ENCODE results near the gene ZCCHC8.
"Not testable (repeated sequence)": the region's sequence is repeated elsewhere in the genome, so short reads cannot be mapped to it uniquely, and the experiment has no call there.

Gene ZCCHC8

DNA sequence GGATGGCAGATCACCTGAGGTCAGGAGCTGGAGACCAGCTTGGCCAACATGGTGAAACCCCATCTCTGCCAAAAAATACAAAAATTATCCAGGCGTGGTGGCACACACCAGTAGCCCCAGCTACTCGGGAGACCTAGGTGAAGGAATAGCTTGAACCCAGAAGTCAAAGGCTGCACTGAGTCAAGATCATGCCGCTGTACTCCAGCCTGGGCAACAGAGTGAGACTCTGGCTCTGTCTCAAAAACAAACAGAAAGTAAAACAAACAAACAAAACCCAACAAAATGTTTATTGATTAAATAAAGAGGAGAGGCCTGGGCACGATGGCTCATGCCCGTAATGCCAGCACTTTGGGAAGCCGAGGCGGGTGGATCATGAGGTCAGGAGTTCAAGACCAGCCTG, 5.5 kb downstream of the ZCCHC8 start:
- H3K9me3 ChIP-seq (ENCODE audit: control insufficient read depth, low read length) = no peaks in the 10 kb centered on the region
- no peaks in the 10 kb centered on the region for H3K4me1 ChIP-seq (ENCODE audit: control insufficient read depth, insufficient read depth, low read length)
- peaks cover 22% of the 10 kb centered on the region for H3K36me3 ChIP-seq (ENCODE audit: control insufficient read depth, insufficient read depth, low read length)
- no peak overlapping the region for H3K27ac ChIP-seq (ENCODE audit: insufficient read depth, low read depth, low read length, poor library complexity, severe bottlenecking)
- no peaks in the 10 kb centered on the region for H3K27me3 ChIP-seq (ENCODE audit: control insufficient read depth, insufficient read depth, low read length, poor library complexity, severe bottlenecking)
- no peak overlapping the region for H3K4me3 ChIP-seq (ENCODE audit: insufficient read depth, low read depth, low read length)
- WGBS, 2 experiments = 94 to 96% methylated on average over 7 of the region's 7 CpGs

DNA sequence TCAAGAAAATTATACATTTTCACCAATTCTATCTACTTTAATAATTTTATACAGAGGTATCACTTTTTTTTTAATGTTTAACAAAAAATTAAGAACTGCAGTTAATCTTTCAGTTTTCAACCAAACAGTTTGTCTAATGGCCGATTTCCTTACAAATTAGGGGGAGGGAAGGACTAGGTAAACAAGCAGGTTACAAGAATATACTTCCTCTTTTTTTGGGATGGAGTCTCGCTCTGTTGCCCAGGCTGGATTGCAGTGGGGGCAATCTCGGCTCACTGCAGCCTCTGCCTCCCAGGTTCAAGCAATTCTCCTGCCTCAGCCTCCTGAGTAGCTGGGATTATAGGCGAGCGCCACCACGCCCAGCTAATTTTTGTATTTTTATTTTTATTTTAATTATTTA, 7.5 kb downstream of the ZCCHC8 start:
- not testable (repeated sequence) for H3K27me3 ChIP-seq (ENCODE audit: control insufficient read depth, insufficient read depth, low read length, poor library complexity, severe bottlenecking); H3K4me1 ChIP-seq (ENCODE audit: control insufficient read depth, insufficient read depth, low read length); H3K9me3 ChIP-seq (ENCODE audit: control insufficient read depth, low read length); H3K4me3 ChIP-seq (ENCODE audit: insufficient read depth, low read depth, low read length); H3K27ac ChIP-seq (ENCODE audit: insufficient read depth, low read depth, low read length, poor library complexity, severe bottlenecking)
- H3K36me3 ChIP-seq (ENCODE audit: control insufficient read depth, insufficient read depth, low read length) = peaks cover 35% of the 10 kb centered on the region
- 92 to 98% methylated on average over 3 of the region's 6 CpGs for WGBS, 2 experiments

DNA sequence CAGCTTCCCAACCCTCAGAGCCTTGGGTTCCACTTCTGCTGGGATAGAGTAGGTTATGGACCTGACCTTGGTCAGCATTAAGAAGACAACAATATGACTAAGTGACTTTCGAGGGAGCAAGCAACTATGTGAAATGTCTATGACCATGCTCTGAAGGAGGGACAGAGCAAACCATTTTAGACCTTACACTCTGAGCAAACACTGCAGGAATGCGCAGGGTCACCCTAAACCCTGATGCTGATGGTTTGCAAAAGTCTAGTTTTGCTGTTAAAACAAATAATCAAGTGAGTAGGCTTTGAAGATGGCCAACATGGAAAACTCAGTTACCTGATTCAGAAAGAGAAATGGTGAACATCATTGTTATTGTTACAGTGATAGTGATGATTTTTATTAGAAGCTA, 8.7 kb downstream of the ZCCHC8 start:
- H3K36me3 ChIP-seq (ENCODE audit: control insufficient read depth, insufficient read depth, low read length) = peaks cover 38% of the 10 kb centered on the region
- H3K4me1 ChIP-seq (ENCODE audit: control insufficient read depth, insufficient read depth, low read length) = no peaks in the 10 kb centered on the region
- no peak overlapping the region for H3K27ac ChIP-seq (ENCODE audit: insufficient read depth, low read depth, low read length, poor library complexity, severe bottlenecking)
- H3K9me3 ChIP-seq (ENCODE audit: control insufficient read depth, low read length) = no peaks in the 10 kb centered on the region
- H3K27me3 ChIP-seq (ENCODE audit: control insufficient read depth, insufficient read depth, low read length, poor library complexity, severe bottlenecking) = no peaks in the 10 kb centered on the region
- 94 to 96% methylated on average over 2 of the region's 2 CpGs for WGBS, 2 experiments
- H3K4me3 ChIP-seq (ENCODE audit: insufficient read depth, low read depth, low read length) = no peak overlapping the region

DNA sequence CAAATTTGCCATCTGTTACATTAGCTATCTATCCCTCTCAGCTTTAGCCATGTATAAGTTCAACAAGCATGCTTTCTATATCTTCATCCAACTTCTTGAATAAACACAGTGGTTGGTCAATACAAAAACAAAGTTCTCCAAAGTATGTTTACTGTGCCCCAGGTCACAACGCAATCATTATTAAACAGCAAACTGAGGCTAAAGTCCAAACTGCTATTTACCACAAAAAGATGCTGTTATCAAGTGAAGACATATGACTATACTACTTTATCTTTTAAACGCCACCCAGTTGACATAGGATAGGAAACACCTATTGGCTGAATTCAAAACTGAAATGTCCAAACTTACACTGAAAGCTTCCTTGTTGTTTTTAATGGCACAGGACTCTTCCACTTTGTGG, 11.7 kb downstream of the ZCCHC8 start:
- H3K4me1 ChIP-seq (ENCODE audit: control insufficient read depth, insufficient read depth, low read length) = no peaks in the 10 kb centered on the region
- H3K27me3 ChIP-seq (ENCODE audit: control insufficient read depth, insufficient read depth, low read length, poor library complexity, severe bottlenecking) = no peaks in the 10 kb centered on the region
- no peaks in the 10 kb centered on the region for H3K9me3 ChIP-seq (ENCODE audit: control insufficient read depth, low read length)
- whole genome bisulfite sequencing, 2 experiments = 94 to 99% methylated on average over 2 of the region's 2 CpGs
- no peak overlapping the region for H3K4me3 ChIP-seq (ENCODE audit: insufficient read depth, low read depth, low read length)
- H3K36me3 ChIP-seq (ENCODE audit: control insufficient read depth, insufficient read depth, low read length) = peaks cover 42% of the 10 kb centered on the region
- H3K27ac ChIP-seq (ENCODE audit: insufficient read depth, low read depth, low read length, poor library complexity, severe bottlenecking) = no peak overlapping the region

DNA sequence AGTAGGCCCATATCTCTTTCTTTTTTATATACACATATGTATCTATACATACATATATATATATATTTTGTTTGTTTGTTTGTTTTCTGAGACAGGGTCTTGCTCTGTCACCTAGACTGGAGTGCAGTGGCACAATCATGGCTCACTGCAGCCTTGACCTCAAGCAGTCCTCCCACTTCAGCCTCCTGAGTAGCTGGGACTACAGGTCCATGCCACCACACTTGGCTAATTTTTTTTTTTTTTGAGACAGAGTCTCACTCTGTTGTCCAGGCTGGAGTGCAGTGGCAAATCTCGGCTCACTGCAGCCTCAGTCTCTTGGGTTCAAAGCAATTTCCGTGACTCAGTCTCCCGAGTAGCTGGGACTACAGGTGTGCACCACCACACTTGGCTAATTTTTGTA, 12.9 kb downstream of the ZCCHC8 start:
- not testable (repeated sequence) for H3K4me1 ChIP-seq (ENCODE audit: control insufficient read depth, insufficient read depth, low read length); H3K4me3 ChIP-seq (ENCODE audit: insufficient read depth, low read depth, low read length); H3K27ac ChIP-seq (ENCODE audit: insufficient read depth, low read depth, low read length, poor library complexity, severe bottlenecking); H3K27me3 ChIP-seq (ENCODE audit: control insufficient read depth, insufficient read depth, low read length, poor library complexity, severe bottlenecking); H3K9me3 ChIP-seq (ENCODE audit: control insufficient read depth, low read length)
- WGBS, 2 experiments = 85 to 97% methylated on average over 3 of the region's 3 CpGs
- H3K36me3 ChIP-seq (ENCODE audit: control insufficient read depth, insufficient read depth, low read length) = peaks cover 43% of the 10 kb centered on the region

DNA sequence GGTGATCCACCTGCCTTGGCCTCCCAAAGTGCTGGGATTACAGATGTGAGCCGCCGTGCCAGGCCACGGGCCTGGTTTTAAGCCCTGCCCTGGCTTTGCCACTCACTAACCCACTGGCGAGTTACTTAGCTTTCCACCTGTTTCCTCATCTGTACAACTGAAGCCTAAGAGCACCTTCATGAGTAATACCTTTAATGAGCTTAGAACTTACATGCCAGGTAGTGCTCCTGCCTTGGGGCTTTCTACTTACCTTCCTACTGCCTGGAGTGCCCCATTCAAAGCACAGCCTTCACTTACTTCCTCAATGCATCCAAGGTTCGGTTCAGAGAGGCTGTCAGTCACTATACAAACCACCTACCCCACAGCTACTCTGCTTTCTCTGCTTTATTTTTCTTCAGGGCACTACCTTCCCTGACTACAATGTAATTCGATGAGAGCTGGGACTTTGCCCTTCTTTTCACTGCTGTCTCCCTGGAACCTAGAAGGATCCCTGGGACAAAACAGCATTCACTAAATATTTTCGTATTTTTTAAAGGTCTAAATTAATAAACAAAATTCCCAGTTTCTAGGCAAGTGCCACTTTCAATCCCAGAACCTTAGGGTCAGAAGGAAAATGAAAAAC, 13.8 kb downstream of the ZCCHC8 start:
- Histone ChIP-seq H3K4me3 (ENCODE audit: insufficient read depth, low read depth, low read length) (no peak overlapping the region), H3K4me1 (ENCODE audit: control insufficient read depth, insufficient read depth, low read length) (no peaks in the 10 kb centered on the region), H3K36me3 (ENCODE audit: control insufficient read depth, insufficient read depth, low read length) (peaks cover 45% of the 10 kb centered on the region), H3K9me3 (ENCODE audit: control insufficient read depth, low read length) (no peaks in the 10 kb centered on the region), H3K27me3 (ENCODE audit: control insufficient read depth, insufficient read depth, low read length, poor library complexity, severe bottlenecking) (no peaks in the 10 kb centered on the region), H3K27ac (ENCODE audit: insufficient read depth, low read depth, low read length, poor library complexity, severe bottlenecking) (no peak overlapping the region)
- WGBS, 2 experiments = 95 to 97% methylated on average over 7 of the region's 7 CpGs

DNA sequence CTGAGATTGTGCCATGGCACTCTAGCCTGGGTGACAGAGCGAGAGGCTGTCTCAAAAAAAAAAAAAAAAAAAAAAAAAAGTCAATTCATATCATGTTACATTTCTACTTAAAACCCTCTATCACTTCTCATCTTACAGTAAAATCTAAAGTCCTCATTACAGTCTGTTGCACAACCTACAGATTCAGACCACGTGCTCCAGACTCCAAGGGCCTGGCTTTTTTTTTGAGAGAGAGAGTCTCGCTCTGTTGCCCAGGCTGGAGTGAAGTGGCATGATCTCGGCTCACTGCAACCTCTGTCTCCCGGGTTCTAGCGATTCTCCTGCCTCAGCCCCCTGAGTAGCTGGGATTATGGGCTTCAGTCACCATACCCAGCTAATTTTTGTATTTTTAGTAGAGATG, 14.4 kb downstream of the ZCCHC8 start:
- H3K4me3 ChIP-seq (ENCODE audit: insufficient read depth, low read depth, low read length); H3K4me1 ChIP-seq (ENCODE audit: control insufficient read depth, insufficient read depth, low read length); H3K27me3 ChIP-seq (ENCODE audit: control insufficient read depth, insufficient read depth, low read length, poor library complexity, severe bottlenecking); H3K27ac ChIP-seq (ENCODE audit: insufficient read depth, low read depth, low read length, poor library complexity, severe bottlenecking); H3K9me3 ChIP-seq (ENCODE audit: control insufficient read depth, low read length): not testable (repeated sequence)
- 92 to 97% methylated on average over 6 of the region's 6 CpGs for WGBS, 2 experiments
- H3K36me3 ChIP-seq (ENCODE audit: control insufficient read depth, insufficient read depth, low read length) = peaks cover 46% of the 10 kb centered on the region

DNA sequence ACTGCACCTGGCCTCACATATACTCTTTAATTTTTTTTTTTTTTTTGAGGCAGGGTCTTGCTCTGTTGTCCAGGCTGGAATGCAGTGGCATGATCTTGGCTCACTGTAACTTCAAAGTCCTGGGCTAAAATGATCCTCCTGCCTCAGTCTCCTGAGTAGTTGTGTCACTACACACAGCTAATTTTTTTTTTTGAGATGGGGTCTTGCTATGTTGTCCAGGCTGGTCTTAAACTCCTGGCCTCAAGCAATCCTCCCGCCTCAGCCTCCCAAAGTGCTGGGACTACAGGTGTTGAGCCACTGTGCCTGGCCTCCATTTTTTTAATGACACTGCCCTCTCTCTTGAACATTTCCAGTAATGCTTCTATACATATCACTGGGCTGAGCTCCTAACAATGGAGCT, 16.3 kb downstream of the ZCCHC8 start:
- not testable (repeated sequence) for H3K27me3 ChIP-seq (ENCODE audit: control insufficient read depth, insufficient read depth, low read length, poor library complexity, severe bottlenecking); H3K27ac ChIP-seq (ENCODE audit: insufficient read depth, low read depth, low read length, poor library complexity, severe bottlenecking); H3K4me1 ChIP-seq (ENCODE audit: control insufficient read depth, insufficient read depth, low read length); H3K9me3 ChIP-seq (ENCODE audit: control insufficient read depth, low read length); H3K4me3 ChIP-seq (ENCODE audit: insufficient read depth, low read depth, low read length)
- WGBS, 2 experiments = 94 to 95% methylated on average over 1 of the region's 1 CpG
- peaks cover 50% of the 10 kb centered on the region for H3K36me3 ChIP-seq (ENCODE audit: control insufficient read depth, insufficient read depth, low read length)

DNA sequence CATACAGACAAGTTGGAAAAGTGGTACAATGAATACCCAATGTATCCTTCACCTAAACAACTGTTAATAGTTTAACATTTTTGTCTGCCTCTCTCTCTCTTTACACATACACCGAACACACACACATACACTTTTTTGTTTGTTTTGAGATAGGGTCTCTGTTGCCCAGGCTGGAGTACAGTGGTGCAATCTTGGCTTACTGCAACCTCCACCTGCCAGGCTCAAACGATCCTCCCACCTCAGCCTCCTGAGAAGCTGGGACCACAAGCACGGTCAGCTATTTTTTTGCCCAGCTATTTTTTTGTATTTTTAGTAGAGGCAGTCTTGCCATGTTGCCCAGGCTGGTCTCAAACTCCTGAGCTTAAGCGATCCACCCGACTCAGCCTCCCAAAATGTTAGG, 16.8 kb downstream of the ZCCHC8 start:
- Histone ChIP-seq H3K27ac (ENCODE audit: insufficient read depth, low read depth, low read length, poor library complexity, severe bottlenecking) (no peak overlapping the region), H3K36me3 (ENCODE audit: control insufficient read depth, insufficient read depth, low read length) (peaks cover 46% of the 10 kb centered on the region), H3K9me3 (ENCODE audit: control insufficient read depth, low read length) (no peaks in the 10 kb centered on the region), H3K4me3 (ENCODE audit: insufficient read depth, low read depth, low read length) (no peak overlapping the region), H3K27me3 (ENCODE audit: control insufficient read depth, insufficient read depth, low read length, poor library complexity, severe bottlenecking) (no peaks in the 10 kb centered on the region), H3K4me1 (ENCODE audit: control insufficient read depth, insufficient read depth, low read length) (no peaks in the 10 kb centered on the region)
- 90 to 91% methylated on average over 5 of the region's 5 CpGs for WGBS, 2 experiments

DNA sequence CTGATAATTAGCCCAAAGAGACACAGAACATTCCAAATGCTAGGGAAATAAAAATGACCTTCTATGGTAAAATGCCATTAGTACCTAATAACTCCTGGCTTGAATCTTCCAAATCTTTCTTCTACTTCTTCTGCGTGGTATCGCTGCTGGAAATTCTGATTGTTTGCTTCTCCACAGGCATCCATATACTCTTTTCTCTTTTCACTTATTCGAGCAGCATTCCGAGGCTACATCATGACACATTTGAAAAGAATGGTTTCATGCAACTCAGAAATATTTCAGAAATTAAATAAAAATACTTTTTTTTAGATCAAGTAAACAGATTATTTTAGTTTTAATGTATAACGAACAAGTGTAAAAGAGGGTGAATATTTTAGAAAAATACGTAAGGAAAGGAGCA, 18.9 kb downstream of the ZCCHC8 start:
- Histone ChIP-seq H3K4me1 (ENCODE audit: control insufficient read depth, insufficient read depth, low read length) (no peaks in the 10 kb centered on the region), H3K27me3 (ENCODE audit: control insufficient read depth, insufficient read depth, low read length, poor library complexity, severe bottlenecking) (no peaks in the 10 kb centered on the region), H3K4me3 (ENCODE audit: insufficient read depth, low read depth, low read length) (no peak overlapping the region), H3K9me3 (ENCODE audit: control insufficient read depth, low read length) (no peaks in the 10 kb centered on the region), H3K36me3 (ENCODE audit: control insufficient read depth, insufficient read depth, low read length) (peaks cover 45% of the 10 kb centered on the region), H3K27ac (ENCODE audit: insufficient read depth, low read depth, low read length, poor library complexity, severe bottlenecking) (no peak overlapping the region)
- WGBS, 2 experiments = 88 to 96% methylated on average over 4 of the region's 6 CpGs

DNA sequence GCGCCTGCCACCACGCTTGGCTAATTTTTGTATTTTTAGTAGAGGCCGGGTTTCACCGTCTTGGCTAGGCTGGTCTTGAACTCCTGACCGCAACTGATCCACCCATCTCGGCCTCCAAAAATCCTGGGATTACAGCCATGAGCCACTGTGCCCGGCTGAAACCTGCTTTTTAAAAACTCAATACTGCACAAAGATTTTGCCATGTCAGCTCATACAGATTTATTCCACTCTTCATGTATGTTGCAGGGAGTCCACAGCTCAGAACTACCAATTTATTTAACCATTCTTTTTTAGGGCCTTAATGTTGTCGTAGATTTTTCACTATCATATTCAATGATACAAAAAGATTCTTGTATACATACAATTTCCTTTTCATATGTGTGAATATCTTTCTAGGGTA, 20.0 kb downstream of the ZCCHC8 start:
- Histone ChIP-seq H3K27ac (ENCODE audit: insufficient read depth, low read depth, low read length, poor library complexity, severe bottlenecking) (no peak overlapping the region), H3K4me3 (ENCODE audit: insufficient read depth, low read depth, low read length) (no peak overlapping the region), H3K4me1 (ENCODE audit: control insufficient read depth, insufficient read depth, low read length) (no peaks in the 10 kb centered on the region), H3K36me3 (ENCODE audit: control insufficient read depth, insufficient read depth, low read length) (peaks cover 48% of the 10 kb centered on the region), H3K27me3 (ENCODE audit: control insufficient read depth, insufficient read depth, low read length, poor library complexity, severe bottlenecking) (no peaks in the 10 kb centered on the region), H3K9me3 (ENCODE audit: control insufficient read depth, low read length) (no peaks in the 10 kb centered on the region)
- 94% methylated on average over 7 to 8 of the region's 8 CpGs for WGBS, 2 experiments
